DLD1 (cell line): ENCODE results near the gene CRNN.

Experiments
- in situ Hi-C: cut with HindIII; loops from 2 replicates; pipeline ENCODE4 v1.10.0; 2017; ENCODE audit warnings: low sequenced_read_pairs

CRNN gene

GRCh38 chr1:152426731-152427130 is 12.7 kb upstream of the CRNN start:
- in situ Hi-C loops = no loop called here

- in situ Hi-C loops = no loop called here
Measured at GRCh38 chr1:152419917-152420316, 5.9 kb upstream of the CRNN start.

- in situ Hi-C loops = no loop called here
Measured at GRCh38 chr1:152415454-152416227, 1.6 kb upstream of the CRNN start.

DNA sequence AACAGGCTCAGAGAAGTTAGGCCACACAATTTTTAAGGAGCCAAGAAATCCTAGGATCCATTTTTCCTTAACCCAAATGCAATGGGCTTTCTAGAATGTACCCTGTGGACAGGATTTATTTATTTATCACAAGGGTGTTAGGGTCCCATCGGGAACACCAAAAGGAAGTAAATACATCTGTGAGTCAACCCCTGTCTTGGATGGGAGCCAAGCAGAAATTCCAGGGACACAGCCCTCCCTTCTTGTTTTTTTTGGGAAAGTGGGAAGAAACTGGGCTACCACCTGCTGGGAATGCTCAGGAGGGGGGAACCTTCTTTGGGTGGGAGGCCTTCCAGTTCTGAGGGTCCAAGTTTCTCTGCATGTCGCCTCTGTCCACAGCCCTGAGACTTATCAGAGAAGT is 1.3 kb downstream of the CRNN start:
- in situ Hi-C loops = no loop called here

DNA sequence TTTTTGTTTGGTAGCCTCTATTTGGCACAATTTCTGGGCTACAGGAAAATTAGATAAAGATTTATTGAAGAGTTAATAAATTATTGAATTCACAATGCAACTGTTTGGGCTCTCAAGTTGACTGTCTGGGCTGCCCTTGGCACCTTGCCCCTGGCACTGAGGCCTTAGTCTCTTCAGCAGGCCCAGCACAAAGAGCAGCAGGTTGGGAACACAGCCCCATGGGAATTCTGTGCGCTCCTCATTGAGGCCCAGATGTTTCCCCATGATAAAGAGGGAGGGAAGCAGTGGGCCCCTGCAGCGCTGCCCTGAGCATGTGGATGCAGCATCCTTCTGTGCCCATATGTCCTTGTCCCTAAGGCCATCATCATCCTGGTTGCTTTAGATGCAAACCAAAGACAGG is 2.9 kb downstream of the CRNN start:
- in situ Hi-C loops = no loop called here

GRCh38 chr1:152410599-152410998 is 3.5 kb downstream of the CRNN start:
- in situ Hi-C loops = no loop called here

DNA sequence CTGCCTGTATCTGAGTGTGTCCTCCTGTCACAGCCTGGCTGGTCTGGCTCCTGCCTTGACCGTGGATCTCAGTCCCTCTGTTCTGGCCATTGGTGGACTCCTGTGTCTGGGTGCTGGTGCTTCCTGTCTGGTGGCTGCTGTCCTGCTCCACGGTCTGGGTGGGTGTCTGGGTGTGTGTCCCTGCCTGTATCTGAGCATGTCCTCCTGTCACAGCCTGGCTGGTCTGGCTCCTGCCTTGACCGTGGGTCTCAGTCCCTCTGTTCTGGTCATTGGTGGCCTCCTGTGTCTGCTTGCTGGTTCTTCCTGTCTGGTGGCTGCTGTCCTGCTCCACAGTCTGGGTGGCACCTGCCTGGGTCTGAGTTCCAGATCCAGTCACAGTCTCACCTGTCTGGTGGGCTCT is 4.0 kb downstream of the CRNN start:
- in situ Hi-C loops = no loop called here

DNA sequence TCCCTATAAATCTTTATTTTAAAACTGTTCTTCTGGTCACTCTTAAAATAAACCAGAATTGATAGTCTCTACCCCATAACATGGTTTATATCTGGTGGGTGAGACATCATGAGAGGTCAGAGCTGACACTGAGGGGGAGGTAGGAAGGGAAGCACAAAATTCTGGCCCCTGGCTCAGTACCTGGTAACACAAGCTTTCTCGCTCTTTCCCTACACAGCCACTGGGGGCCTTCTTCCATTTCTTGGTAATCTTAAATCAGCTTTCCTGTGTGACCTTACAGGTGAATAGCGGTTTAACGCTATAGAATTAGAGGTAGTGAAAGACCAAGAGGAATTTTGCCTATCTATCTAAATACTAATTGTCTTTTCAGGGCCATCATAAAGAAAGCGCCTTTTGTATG is 5.4 kb downstream of the CRNN start:
- in situ Hi-C loops = no loop called here

DNA sequence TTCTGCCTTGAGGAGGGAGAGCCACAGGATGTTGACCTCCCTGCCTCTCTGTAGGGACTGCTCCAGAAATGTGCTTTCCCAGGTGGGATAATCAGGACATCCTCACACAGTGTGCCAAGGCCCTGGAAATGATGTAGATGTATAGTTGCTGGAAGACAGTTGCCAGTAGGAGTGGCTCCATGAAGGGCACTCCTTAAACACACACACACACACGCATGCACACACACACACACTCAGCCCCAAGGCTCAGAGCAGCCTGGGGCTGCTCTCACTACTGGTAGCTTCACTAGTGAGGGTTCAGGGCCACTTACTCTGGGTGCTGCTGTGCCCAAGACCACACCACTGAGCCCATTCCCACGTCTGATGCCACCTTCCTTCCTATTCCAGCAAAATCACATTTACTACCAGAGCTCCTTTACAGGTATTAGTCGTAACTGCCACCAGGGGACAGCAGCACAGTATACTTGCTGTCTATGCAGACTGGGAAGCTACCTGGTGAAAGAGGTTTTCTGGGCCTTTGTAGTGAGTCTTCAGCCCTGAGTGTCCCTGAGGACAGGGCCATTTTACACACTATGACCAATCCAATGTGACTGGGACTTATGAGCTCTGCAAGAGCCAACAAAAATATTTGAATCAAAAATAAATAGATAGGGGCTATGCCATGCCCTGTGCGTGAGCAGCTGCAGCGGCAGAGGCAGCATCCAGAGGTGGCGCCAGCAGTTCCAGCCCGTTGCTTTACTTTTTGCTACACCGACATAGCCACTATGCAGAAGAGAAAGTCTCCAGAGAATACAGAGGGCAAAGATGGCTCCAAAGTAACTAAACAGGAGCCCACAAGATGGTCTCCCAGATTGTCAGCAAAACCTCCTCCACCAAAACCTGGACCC is 15.0 kb downstream of the CRNN start:
- in situ Hi-C loops = no loop called here

- in situ Hi-C loops = no loop called here
Measured at GRCh38 chr1:152397474-152397873, 16.6 kb downstream of the CRNN start.

GRCh38 chr1:152394151-152394550 is 19.9 kb downstream of the CRNN start:
- in situ Hi-C loops = no loop called here

DNA sequence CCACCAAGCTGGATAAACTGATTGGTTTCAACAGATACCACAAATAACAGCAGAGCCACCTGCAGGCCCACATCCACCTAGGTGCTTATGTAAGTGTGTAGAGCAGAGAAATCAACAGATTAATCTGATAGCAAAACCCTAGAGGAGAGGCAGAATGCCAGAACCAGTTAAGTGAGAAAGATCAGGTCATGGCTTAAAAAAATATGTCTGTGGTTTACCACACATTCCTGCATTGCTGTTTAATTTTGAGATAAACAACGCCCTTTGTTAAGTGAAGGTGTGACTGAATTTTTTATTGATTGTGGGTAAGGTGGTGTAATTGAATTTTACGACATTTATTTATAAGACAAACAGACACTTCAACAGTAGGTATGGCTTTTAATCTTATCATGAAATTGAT is 21.2 kb downstream of the CRNN start:
- in situ Hi-C loops = no loop called here

DNA sequence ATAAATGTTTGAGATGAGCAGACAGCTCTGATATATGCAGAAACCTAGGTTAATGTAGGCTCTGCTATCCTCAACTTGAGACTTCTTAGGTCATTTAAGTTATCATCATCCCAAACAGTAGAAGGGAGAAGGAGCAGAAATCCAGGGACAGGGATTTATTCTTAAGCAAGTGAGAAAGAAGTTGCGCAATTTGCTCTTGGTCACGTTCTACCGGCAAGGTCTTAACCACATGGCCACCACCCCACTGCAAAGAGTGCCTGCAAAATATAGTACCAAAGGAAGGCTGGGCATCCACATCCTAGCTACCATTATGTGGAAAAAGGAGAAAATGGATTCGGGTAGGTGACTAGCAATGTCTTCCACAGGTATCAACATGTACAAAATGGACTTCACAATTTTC is 25.2 kb downstream of the CRNN start:
- in situ Hi-C loops = no loop called here

- in situ Hi-C loops = no loop called here
Measured at GRCh38 chr1:152386940-152387339, 27.1 kb downstream of the CRNN start.

GRCh38 chr1:152380932-152381331 is 33.1 kb downstream of the CRNN start:
- in situ Hi-C loops = no loop called here

- in situ Hi-C loops = no loop called here
Measured at GRCh38 chr1:152374451-152374850, 39.6 kb downstream of the CRNN start.

DNA sequence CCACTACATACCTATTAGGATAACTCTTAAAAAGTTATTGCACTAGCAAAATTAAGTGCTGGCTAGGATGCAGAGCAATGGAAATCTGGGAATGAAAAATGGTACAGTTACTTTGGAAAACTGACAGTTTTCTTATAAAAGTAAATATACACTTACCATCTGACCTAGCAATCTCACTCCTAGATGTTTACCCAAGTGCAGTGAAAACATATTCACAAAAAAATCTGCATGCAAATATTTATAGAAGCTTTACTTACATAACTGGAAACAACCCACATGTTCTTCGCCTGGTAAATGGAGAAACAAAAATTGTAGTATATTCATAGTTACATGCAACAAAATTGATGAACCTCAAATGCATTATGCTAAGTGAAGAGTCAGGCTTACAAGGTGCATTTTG is 41.4 kb downstream of the CRNN start:
- in situ Hi-C loops = no loop called here

DNA sequence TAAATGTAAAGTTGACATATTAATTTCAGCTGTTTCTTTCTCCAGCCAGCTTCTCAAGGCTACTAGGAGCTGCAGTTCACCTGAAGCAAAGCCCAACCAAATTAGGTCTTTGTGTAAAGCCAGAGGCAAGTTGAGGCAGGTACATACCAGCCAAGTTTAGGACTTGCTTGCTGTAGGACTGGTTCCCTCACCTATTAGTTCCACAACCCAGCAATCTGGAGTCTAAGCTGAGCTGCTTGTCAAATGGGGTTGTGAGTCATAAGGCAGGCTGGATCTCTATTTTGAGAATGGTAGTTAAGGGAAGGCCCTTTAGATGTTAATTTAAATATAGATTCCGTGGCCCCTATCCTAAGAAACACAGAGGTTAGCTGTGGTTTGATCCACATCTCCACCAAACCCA is 46.6 kb downstream of the CRNN start:
- in situ Hi-C loops = loop anchor here (5.0 kb wide), 1 partner anchor 35 kb away; no protein-coding TSS in a partner anchor

GRCh38 chr1:152359906-152360305 is 54.2 kb downstream of the CRNN start, which contains the start of gene FLG2:
Gene FLG2 (minus strand): TSS chr1:152360006. CDS start chr1:152358884, 1,122 bp downstream.
- in situ Hi-C loops = no loop called here
